Measurements from ENCODE around the gene TBX10.
"Not testable (repeated sequence)": the region's sequence is repeated elsewhere in the genome, so short reads cannot be mapped to it uniquely, and the experiment has no call there.

TBX10 gene

DNA sequence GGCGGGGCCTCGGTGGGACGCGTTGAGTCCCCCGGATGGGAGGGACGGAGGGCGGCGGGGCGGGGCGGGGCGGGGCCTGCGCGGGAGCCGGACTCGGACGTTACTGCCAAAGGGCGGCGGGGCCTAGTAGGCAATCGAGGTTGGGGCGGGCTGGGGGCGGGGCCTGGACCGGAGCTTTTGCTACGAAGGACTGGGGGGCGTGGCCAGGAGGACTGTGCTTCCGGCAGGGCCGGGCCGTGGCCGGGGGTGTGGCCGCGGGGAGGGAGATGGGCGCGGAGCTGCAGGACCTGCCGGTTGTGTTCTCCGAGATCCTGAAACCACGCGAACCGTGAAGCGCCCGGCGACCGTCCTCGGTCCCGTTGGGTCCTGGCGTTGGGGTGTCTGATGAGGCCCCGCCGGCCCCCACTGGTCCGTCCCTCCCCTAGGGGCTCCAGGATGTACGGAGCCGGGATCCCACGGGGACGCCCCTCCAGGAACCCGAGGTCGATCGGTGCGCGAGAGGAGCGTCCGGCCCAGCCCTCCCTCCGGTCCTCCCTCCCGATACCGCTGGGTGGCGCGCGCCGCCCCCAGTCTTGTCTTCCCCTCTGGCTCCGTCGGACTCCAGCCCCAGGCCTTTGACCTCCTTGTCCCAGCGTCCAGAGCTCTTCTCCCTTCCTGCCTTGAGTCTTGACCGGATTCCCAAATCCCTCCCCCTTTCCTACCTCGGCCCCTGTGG is 9.2 kb downstream of the TBX10 start:
- peak; percentile 98 for DNase-seq

DNA sequence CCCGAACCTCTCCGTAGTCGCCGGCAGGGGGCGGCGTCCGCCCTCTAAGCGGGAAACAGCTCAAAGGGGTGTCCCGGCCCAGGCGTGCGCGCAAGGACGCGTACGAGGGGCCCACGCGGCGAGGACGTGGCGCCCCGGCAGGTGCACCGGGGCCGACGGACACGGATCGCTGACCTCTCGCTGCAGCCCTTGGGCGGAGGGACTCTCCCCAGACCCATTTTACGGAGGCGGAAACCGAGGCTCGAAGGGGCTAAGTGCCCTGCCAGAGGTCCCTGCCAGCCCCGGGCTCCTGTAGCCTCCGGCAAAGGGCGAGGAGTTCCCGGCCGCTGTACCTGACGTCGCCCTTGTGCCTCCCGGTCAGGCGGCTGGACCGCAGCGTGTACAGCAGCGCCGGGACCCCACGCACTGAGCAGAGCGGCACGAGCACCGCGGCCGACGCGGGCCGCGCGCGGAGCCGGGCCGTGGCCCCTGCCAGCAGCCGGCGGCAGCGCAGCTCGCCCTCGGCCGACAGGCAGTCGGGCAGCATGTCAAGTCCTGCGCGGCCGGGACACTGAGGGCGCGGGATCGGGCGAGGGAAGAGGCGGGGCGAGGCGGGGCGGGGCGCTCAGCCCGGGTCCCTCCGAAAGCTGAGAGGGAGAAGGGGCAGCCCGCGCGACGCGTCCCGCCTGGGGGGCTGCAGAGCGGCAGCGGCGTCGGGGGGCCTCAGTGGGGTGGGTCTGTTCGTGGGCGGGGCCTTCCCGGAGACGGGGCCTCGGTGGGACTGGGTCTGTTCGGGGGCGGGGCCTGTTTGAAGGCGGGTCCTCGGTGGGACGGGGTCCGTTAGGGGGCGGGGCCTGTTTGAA is 10.0 kb downstream of the TBX10 start, which contains the start of gene NUDT8:
TSS of gene NUDT8 (minus strand) at position 552 of the 842 bp plus-strand sequence. CDS start at position 526, 26 bp downstream.
- peak; percentile 95 for DNase-seq

DNA sequence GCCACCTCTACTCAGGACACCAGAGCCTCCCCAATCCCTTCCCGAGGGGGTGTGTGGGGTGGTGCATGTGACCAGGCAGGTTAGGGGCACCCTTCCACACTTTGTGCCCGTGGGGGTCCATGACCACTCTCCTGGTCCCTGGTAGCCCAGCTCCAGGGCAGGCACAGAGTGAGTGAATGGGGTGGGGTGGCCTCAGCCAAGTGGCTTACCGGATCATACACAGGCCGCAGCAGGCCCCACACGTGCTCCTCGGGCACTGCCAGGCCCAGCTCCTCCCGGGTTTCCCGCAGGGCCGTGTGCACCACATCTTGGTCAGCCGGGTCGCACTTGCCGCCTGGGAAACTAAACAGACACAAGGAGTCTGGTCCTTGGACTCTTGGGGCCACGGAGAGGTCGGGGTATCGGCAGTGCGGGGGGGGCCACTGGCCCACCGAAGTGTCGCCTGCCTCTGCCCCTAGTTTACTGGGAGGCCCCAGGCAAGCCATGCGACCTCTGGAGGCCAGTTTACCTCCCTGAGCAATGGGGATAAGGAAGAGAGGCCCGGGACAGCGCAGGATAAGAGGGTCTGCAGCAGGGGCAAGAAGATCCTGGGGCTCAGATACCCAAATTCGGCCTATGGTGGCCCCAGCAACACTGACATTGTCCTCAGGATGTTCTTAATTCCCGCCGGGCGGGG is 10.7 kb downstream of the TBX10 start:
- no peak for DNase-seq

DNA sequence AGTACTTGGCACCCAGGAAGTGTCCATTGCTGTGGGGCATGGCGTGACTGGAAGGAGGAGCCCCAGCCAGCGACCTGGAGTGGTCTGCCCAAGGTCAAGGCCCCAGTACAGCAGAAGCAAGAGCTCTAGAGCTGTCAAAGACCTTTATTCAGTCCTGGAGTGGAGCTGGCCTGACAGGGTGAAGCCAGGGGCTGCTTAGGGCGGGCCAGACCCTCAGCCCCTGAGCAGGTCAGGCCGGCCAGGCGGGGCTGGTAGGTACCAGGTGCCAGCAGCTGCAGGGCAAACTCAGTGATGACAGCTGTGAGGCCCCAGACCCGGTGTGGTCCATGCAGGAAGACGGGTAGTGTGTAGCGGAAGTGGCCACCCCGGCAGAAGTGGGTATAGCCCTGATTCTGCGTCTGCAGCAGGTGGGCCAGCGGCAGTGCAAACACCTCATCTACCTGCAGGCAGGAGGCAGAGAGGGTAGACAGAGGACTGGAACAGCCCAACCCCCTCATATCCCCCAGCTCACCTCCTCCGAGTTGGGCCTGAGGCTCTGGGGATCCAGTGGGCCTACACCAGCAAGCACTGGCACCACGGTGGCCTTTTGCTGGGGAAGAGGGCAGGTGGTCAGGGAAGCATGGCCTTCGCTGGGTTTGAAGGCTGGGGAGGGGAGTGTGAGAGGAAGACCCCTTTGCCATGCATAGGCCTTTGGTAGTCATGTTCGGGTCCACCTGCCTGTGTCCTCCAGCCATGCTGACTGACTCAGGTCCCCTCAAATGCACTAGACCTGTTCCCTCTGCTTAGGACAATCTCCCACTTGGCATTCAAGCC is 11.5 kb downstream of the TBX10 start:
- DNase-seq, result no peak

DNA sequence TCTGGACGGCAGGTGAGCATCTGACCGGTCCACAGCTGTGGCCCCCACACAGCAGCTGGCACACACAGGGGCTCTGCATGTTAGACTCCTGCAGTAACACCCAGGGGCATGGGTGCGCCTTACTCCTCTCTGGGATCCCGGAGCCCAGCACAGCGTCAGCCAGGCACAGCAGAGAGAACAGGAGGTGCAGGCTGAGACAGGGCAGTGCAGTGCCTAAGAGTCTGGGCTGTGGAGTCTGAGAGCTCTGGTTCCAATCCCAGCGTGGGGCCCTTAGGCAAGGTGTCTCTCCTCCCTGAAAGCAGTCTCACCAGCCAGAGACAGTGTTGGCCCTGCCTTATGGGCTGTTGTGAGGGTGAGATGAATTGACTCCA is 12.1 kb downstream of the TBX10 start:
- no peak for DNase-seq

DNA sequence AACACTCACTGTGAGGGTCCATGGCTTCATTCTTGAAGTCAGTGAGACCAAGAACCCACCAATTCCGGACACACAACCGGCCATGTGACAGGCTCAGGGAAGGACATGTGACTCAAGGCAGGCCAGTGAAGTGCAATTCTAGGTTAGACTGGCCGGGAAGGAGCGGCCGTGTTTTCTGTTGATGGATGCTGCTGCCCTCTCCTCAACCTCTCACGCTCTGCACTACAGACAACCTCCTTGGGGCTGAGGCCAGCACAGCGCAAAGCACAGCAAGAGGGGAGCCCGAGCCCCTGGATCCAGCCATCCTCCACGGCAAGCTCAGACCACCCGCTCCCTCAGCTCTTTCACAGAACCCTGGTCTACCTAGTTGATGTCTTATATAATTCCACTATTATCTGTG is 12.6 kb downstream of the TBX10 start:
- DNase-seq, result no peak

DNA sequence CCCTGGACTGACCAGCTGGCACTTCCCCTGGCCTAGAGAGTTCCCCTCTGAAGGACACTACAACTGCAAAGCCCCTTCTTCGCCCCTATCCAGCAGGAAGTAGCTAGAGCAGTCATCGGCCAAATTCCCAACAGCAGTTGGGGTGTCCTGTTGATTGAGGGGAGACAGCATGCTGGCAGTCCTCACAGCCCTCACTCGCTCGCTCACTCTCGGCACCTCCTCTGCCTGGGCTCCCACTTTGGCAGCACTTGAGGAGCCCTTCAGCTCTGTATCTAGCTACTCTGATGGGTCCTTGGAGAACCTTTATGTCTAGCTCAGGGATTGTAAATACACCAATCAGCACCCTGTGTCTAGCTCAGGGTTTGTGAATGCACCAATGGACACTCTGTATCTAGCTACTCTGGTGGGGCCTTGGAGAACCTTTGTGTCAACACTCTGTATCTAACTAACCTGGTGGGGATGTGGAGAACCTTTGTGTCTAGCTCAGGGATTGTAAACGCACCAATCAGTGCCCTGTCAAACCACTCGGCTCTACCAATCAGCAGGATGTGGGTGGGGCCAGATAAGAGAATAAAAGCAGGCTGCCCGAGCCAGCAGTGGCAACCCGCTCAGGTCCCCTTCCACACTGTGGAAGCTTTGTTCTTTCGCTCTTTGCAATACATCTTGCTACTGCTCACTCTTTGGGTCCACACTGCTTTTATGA is 13.3 kb downstream of the TBX10 start:
- DNase-seq, result not testable (repeated sequence)

DNA sequence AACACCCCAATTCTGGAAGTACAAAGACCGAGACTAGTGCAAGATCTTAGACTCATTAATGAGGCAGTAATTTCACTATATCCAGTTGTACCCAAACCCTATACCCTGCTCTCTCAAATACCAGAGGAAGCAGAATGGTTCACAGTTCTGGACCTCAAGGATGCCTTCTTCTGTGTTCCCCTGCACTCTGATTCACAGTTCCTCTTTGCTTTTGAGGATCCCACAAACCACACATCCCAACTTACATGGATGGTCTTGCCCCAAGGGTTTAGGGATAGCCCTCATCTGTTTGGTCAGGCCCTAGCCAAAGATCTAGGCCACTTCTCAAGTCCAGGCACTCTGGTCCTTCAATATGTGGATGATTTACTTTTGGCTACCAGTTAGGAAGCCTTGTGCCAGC is 15.8 kb downstream of the TBX10 start:
- DNase-seq, result not testable (repeated sequence)

DNA sequence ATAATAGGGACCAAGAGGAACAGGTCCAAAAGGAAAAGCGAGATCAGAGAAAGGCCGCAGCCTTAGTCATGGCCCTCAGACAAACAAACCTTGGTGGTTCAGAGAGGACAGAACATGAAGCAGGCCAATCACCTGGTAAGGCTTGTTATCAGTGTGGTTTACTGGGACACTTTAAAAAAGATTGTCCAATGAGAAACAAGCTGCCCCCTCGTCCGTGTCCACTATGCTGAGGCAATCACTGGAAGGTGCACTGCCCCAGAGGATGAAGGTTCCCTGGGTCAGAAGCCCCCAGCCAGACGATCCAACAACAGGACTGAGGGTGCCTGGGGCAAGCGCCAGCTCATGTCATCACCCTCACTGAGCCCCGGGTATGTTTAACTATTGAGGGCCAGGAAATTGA is 16.7 kb downstream of the TBX10 start:
- DNase-seq, result not testable (repeated sequence)

DNA sequence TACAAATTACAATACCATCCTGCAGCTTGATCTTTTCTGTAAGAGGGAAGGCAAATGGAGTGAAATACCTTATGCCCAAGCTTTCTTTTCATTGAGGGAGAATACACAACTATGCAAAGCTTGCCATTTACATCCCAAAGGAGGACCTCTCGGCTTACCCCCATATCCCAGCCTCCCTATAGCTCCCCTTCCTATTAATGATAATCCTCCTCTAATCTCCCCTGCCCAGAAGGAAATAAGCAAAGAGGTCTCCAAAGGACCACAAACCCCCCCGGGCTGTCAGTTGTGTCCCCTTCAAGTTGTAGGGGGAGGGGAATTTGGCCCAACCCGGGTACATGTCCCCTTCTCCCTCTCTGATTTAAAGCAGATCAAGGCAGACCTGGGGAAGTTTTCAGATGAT is 17.6 kb downstream of the TBX10 start:
- not testable (repeated sequence) for DNase-seq

DNA sequence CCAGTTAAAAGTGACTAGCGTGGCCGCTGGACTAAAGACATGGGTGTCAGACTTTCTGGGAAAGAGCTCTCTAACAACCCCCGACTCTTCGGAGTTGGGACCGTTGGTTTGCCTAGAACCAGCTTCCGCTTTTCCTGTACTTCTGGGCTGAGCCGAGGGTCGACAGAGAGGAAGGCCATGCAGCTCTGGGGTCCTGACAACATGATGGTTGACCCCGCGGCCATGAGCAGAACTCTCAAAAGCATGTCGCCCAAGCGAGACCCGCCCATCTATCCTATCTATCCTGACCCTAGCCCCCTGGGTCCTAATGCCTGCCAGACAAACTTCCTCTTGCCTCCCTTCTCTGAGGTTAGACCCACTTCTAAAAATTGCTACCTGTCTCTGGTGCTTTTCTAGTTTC is 18.9 kb downstream of the TBX10 start:
- DNase-seq, result not testable (repeated sequence)

DNA sequence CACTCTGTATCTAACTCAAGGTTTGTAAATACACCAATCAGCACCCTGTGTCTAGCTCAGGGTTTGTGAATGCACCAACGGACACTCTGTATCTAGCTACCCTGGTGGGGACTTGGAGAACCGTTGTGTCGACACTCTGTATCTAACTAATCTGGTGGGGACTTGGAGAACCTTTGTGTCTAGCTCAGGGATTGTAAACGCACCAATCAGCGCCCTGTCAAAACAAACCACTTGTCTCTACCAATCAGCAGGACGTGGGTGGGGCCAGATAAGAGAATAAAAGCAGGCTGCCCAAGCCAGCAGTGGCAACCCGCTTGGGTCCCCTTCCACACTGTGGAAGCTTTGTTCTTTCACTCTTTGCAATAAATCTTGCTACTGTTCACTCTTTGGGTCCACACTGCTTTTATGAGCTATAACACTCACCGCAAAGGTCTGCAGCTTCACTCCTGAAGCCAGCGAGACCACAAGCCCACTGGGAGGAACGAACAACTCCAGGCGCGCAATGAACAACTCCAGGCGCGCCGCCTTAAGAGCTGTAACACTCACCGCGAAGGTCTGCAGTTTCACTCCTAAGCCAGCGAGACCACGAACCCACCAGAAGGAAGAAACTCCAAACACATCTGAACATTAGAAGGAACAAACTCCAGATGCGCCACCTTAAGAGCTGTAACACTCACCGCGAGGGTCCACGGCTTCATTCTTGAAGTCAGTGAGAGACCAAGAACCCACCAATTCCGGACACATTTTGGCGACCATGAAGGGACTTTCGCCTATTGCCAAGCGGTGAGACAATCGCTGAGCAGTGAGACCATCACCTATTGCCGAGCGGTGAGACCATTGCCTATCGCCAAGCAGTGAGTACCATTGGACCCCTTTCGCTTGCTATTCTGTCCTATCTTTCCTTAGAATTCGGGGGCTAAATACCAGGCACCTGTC is 19.6 kb downstream of the TBX10 start:
- not testable (repeated sequence) for DNase-seq

DNA sequence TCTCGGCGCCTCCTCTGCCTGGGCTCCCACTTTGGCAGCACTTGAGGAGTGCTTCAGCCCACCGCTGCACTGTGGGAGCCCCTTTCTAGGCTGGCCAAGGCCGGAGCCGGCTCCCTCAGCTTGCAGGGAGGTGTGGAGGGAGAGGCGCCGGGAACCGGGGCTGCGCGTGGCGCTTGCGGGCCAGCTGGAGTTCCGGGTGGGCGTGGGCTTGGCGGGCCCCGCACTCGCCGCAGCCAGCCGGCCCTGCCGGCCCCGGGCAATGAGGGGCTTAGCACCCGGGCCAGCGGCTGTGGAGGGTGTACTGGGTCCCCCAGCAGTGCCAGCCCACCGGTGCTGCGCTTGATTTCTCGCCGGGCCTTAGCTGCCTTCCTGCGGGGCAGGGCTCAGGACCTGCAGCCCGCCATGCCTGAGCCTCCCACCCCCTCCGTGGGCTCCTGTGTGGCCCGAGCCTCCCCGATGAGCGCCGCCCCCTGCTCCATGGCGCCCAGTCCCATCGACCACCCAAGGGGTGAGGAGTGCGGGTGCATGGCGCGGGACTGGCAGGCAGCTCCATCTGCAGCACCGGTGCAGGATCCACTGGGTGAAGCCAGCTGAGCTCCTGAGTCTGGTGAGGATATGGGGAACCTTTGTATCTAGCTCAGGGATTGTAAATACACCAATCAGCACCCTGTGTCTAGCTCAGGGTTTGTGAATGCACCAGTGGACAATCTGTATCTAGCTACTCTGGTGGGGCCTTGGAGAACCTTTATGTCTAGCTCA is 20.5 kb downstream of the TBX10 start:
- DNase-seq, result not testable (repeated sequence)

DNA sequence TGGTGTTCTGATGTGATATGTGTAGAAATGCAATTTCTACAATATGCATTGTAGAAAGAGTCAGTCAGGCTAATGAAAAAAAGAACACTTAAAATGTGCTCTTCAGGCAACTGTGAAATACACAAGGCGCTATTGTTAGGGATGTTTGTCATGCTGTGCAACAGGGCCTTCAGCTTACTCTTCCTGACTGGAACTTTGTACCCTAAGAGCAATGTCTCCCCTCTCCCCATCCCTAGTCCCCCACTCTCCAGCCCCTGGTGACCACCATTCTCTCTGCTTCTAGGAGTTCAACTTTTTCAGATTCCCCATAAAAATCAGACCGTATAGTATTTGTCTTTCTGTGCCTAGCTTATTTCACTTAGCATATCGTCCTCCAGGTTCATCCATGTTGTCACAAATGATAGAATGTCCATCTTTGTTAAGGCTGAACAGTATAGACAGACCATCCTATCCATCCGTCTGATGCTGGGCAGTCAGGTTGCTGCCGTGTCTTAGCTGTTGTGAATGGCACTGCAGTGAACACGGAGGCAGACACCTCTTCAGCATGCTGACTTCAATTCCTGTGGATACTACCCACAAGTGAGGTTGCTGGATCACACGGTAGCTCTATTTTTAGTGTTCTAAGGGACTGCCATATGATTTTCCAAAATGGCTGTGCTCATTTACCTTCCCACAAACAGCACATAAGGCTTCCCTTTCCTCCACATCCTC is 22.2 kb downstream of the TBX10 start:
- DNase-seq, result no peak

DNA sequence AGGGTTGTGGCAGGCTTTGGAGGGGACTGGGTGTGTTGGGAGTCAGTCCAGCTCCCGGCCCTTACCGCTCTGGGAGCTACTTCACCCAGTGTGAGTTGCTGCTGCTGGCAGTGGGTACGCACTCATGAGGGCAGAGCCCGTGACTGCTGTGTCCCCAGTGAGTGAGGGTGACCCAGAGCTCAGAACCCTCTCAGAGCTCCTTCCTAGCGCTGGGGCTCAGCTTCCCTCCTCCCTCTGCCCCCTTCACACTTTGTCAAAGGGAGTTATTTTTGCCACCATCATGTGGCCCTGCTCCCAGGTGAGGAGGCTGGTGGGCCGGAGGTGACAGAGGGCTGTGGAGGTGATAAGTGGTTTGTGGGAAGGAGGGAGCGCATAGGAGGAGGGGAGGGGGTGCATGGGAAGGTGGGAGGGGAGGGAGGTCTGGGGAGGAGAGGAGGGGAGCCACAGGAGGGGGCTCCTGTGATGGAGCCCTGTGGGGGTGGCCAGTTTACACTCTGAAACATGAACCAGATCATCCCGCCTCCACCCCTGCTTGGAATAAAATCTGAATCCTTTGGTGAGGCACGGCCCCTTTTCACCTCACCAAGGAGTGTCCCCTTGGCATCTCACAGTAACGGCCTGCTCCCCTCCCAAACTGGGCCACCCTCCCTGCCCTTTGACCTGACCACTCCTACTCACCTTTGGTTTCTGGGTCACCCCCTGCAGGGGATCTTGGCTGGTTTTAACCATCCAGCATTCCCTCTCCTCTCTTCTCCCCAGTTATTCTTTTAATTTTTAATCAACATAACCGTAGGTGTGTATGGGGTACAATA is 22.9 kb downstream of the TBX10 start:
- DNase-seq, result no peak

DNA sequence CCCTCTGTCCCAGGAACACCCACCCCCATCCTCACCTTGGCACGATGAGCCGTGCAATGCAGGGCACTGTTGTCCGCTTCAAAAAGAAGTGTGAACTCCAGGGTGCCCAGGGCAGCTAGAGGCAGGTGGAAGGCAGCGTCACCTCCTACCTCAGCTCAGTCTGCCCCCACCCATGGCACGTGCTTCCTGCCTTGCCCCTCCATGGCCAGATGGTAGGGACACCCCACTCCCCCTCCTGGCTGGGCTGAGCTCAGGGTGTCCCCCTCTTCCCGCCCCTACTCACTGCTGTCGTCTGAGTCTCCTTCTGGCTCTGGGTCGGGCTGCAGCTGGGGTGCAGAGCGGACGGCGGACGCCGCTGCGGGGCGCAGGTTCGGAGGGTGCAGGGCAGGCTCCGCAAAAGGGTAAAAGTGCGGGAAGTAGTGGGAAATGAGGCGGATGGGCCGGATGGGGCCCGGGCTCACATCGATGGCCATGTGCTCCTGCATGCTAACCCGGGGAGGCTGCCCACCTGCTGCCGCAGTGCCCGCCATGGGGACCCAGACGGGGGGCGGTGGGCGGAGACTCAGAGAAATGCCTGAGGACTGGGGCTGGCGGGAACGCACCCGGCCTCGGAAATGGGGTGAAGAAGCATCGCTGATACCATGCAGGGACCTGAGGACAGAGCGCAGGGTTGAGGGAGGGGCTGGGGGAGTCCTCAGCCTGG is 23.7 kb downstream of the TBX10 start:
- DNase-seq, result no peak
